ENCODE results near the gene TOMM70. TPM values are rescaled to one million over a fixed set of nuclear protein-coding genes. Genes with fewer than 3 reads are reported as not detected.

The TOMM70 gene
- total and polyA plus RNA-seq, 2 of the 4 experiments (the other 2 are of a cell fraction): 24.6 to 35.1 TPM

DNA sequence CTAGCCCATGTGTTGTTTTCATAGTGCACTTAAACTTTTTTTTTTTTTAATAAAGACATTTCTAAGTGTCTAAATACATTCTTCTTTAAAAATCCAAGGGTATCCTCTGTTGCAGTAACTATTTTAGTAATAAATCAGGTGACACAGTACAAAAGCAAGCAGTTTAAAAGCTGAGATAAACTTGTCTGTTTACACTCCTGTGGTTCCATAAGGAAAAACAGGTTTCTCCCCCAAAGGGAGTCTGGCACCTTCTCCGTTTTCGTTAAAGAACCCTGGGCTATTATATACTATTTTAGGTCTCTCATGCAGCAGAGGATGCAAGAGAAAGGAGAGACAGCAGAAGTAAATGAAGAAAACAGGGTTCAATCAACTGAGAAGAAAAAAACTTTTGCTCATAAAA, 48.3 kb upstream of the TOMM70 start:
- no CpG with 5 or more reads among the region's 2 CpGs for WGBS, 2 experiments (ENCODE audit: extremely low coverage in 2 of 2, insufficient read length in 1 of 2)
- H2BK20ac ChIP-seq (ENCODE audit: low read depth, low read length): no peak overlapping the region
- no peaks in the 10 kb centered on the region for H3K36me3 ChIP-seq (ENCODE audit: control insufficient read depth, insufficient read depth, low read length)
- H3K4ac ChIP-seq (ENCODE audit: low read depth, low read length): no peak overlapping the region
- dilution Hi-C loops (cut with HindIII; ENCODE audit: low sequenced_read_pairs, unreplicated experiment) (no loop called here), intact Hi-C loops (cut with micrococcal nuclease) (no loop called here), in situ Hi-C loops (cut with MboI; ENCODE audit: low sequenced_read_pairs) (no loop called here)
- no peaks in the 10 kb centered on the region for H3K79me1 ChIP-seq (ENCODE audit: low read depth in 1 of 2, low read length in 2 of 2)
- H2AK9ac ChIP-seq (replicated peaks; ENCODE audit: low read depth, low read length, poor library complexity): no peak overlapping the region
- no peaks in the 10 kb centered on the region for H3K27me3 ChIP-seq (ENCODE audit: control insufficient read depth, insufficient read depth, low read length)
- no peak overlapping the region for H3K9ac ChIP-seq (ENCODE audit: low read depth, low read length)
- ATAC-seq (ENCODE audit: low read depth) (no peak), DNase-seq (no peak)
- H2AK5ac ChIP-seq (ENCODE audit: low read depth, low read length): no peak overlapping the region
- no peak overlapping the region for H2AFZ ChIP-seq (replicated peaks; ENCODE audit: low read length, poor library complexity)
- H3K4me1 ChIP-seq (ENCODE audit: control insufficient read depth, insufficient read depth, low read length): no peaks in the 10 kb centered on the region
- no peak overlapping the region for H4K91ac ChIP-seq (ENCODE audit: insufficient read depth, low read depth, low read length)
- TF ChIP-seq FOS (IDR thresholded peaks at IDR 0.05; ENCODE audit: low read depth, low read length) (no peak), CHD1 (IDR thresholded peaks at IDR 0.05; ENCODE audit: low read depth, low read length) (no peak), RAD21 (IDR thresholded peaks at IDR 0.05; ENCODE audit: low read length) (no peak)
- no TSS peak for BruUV-seq (replicated peaks)
- no peak overlapping the region for H4K8ac ChIP-seq (ENCODE audit: low read depth in 2 of 2, low read length in 2 of 2)
- no peaks in the 10 kb centered on the region for H3K9me3 ChIP-seq (ENCODE audit: control insufficient read depth, insufficient read depth, low read length)
- no peaks in the 10 kb centered on the region for H4K20me1 ChIP-seq (ENCODE audit: insufficient read depth, low read length)
- H3K23ac ChIP-seq (ENCODE audit: low read depth, low read length): no peak overlapping the region
- POLR2A ChIA-PET (ENCODE audit: unreplicated experiment): no interaction called here
- H4K5ac ChIP-seq (ENCODE audit: low read depth, low read length): no peak overlapping the region
- no peak overlapping the region for H3K4me3 ChIP-seq (ENCODE audit: insufficient read depth, low read depth, low read length)
- no peak overlapping the region for H2BK120ac ChIP-seq (ENCODE audit: low read depth, low read length)
- no peak overlapping the region for H3K27ac ChIP-seq (ENCODE audit: insufficient read depth, low read length)
- no peak overlapping the region for H2BK5ac ChIP-seq (ENCODE audit: low read depth, low read length, poor library complexity, severe bottlenecking)
- H3K9me1 ChIP-seq (ENCODE audit: insufficient read depth, low read length): no peaks in the 10 kb centered on the region
- H3K56ac ChIP-seq (ENCODE audit: extremely low read depth, insufficient read depth, low read length): no peak overlapping the region
- CTCF ChIA-PET: interaction anchor here (0.6 to 1.5 kb wide), 3 partner anchors 11 to 46 kb away, joined by 3 to 6 read pairs (median 5); no protein-coding TSS in a partner anchor
- no peak overlapping the region for H3K4me2 ChIP-seq (ENCODE audit: low read depth, low read length)
- no peak overlapping the region for H3K14ac ChIP-seq (replicated peaks; ENCODE audit: low read depth, low read length)
- H2BK15ac ChIP-seq (ENCODE audit: low read depth, low read length): no peak overlapping the region
- H3K18ac ChIP-seq (ENCODE audit: low read depth, low read length): no peak overlapping the region

All from IMR-90 (cell line).